Activated T-cell treated with anti-CD3 and anti-CD28 coated beads, Interleukin-2, amount 50 U/mL, for 24 hours (primary cell): ENCODE measurements around the gene ATXN1.
A peak's percentile ranks its signal among the peaks of the same experiment; 100 is the strongest.

Experiments
- DNase-seq: peaks from one replicate; pipeline ENCODE4 v3.0.0-alpha.2; 2020
- H3K27ac Mint-ChIP-seq: 2 replicates; pipeline ENCODE4 v1.8.0; 2020; ENCODE audit warnings: mild to moderate bottlenecking, mixed read lengths
- H3K27me3 Mint-ChIP-seq: 2 replicates; pipeline ENCODE4 v1.8.0; 2020; ENCODE audit warnings: mixed read lengths
- H3K36me3 Mint-ChIP-seq: 2 replicates; pipeline ENCODE4 v1.8.0; 2020; ENCODE audit warnings: low read depth, mixed read lengths
- H3K4me1 Mint-ChIP-seq: 2 replicates; pipeline ENCODE4 v1.8.0; 2020; ENCODE audit warnings: low read depth, mixed read lengths
- H3K4me3 Mint-ChIP-seq: 2 replicates; pipeline ENCODE4 v1.8.0; 2020; ENCODE audit warnings: mild to moderate bottlenecking, moderate library complexity, mixed read lengths
- H3K9me3 Mint-ChIP-seq: 2 replicates; pipeline ENCODE4 v1.8.0; 2020; ENCODE audit warnings: mixed read lengths

Gene ATXN1

DNA sequence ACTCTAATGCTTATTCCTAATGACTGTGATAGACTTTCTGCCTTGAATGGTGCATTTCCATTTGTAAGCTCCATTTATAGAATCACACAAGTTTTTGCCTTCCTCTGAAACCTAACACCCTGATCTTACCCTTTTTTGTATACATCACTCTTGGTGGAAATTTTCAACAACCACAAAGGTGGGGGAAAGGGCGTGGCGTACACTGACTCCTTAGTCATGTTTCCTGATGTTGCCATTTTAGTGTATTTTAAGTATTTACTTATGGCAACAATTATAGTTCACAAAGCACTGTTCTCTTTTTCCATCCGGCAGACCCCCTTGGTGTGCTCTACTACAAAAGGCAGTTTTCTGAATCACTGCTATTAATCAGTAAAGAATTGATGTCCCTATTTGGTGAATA, 92.0 kb downstream of the ATXN1 start:
- DNase-seq = peak; percentile 72
- H3K27me3 Mint-ChIP-seq = no peaks in the 10 kb centered on the region
- H3K9me3 Mint-ChIP-seq = peaks cover 3% of the 10 kb centered on the region
- peak overlapping the region; percentile 53 for H3K4me3 Mint-ChIP-seq
- H3K27ac Mint-ChIP-seq = peak overlapping the region; percentile 94
- H3K4me1 Mint-ChIP-seq = peaks cover 72% of the 10 kb centered on the region
- H3K36me3 Mint-ChIP-seq = peaks cover 27% of the 10 kb centered on the region

DNA sequence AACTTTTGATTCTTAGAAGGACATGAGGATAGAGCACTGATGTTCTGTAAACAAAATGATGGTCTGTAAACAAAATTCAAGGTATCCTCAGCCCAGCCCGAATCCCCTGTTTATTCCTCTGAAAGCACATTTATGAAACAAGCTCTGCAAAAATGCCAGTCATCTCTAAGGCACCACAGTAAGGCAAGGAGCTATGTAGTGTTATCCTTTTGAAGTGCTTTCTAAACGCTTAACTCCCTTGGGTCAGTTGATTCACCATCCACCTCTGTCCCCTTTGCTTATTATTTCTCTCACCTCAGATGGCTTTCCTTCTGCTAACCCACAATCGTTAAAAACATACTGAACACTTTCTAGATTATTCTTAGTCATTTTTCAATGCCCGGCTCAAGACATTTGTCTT, 93.8 kb downstream of the ATXN1 start:
- H3K9me3 Mint-ChIP-seq = peaks cover 3% of the 10 kb centered on the region
- no peak overlapping the region for H3K4me3 Mint-ChIP-seq
- H3K4me1 Mint-ChIP-seq = peaks cover 66% of the 10 kb centered on the region
- H3K36me3 Mint-ChIP-seq = peaks cover 35% of the 10 kb centered on the region
- no peak for DNase-seq
- H3K27me3 Mint-ChIP-seq = no peaks in the 10 kb centered on the region
- H3K27ac Mint-ChIP-seq = no peak overlapping the region

DNA sequence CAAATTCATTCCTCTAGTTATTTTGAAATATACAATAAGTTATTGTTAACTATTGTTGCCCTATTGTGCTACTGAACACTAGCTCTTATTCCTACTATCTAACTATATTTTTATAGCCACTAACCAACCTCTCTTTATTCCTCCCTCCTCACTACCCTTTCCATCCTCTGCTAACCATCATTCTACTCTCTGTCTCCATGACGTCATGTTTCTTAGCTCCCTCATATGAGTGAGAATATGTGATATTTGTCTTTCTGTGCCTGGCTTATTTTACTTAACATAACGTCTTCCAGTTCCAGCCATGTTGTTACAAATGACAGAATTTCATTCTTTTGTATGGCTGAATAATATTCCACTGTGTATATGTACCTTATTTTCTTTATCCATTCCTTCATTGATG, 95.3 kb downstream of the ATXN1 start:
- Mint-ChIP-seq H3K27me3 (no peaks in the 10 kb centered on the region), H3K4me1 (peaks cover 59% of the 10 kb centered on the region), H3K36me3 (peaks cover 41% of the 10 kb centered on the region), H3K4me3 (no peak overlapping the region), H3K27ac (no peak overlapping the region), H3K9me3 (peaks cover 12% of the 10 kb centered on the region)
- DNase-seq = no peak

DNA sequence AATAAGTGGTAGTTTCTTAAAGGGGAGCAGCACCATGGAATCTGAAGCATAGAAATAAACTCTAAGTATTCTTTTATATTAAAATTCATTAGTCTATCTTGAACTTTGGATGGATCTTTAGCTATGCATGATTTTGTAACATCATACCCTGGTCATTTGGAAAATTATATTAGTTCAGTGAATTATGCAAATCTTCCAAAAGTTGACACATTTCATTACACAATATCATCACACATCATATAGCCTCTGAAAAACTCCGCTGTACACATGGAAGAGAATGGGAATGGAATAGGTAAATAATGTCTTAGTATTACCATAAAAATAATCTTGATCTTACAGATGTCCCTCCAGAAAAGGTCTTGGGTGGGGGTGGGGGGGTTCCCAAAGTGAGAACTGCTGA, 96.1 kb downstream of the ATXN1 start:
- Mint-ChIP-seq H3K9me3 (peaks cover 12% of the 10 kb centered on the region), H3K4me1 (peaks cover 54% of the 10 kb centered on the region), H3K36me3 (peaks cover 45% of the 10 kb centered on the region), H3K27me3 (no peaks in the 10 kb centered on the region), H3K27ac (no peak overlapping the region), H3K4me3 (no peak overlapping the region)
- DNase-seq = no peak

DNA sequence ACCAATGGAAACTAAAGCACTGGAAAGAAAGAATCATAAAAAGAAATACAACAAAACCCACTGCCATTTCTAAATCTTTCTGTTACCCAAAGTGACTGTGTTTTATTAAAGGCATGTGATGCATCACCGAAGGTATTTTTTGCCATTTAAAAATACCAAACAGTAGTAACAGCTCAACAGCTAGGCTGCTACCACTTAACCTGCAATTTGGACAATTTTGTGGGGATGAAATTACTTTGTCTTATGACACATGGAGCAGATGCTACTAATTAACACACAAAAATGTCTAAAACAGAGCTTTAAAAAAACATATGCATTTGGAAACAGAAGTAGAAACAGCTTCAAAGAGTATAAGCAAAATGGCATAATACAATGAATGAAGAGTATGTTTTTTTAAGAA, 97.4 kb downstream of the ATXN1 start:
- peaks cover 54% of the 10 kb centered on the region for H3K4me1 Mint-ChIP-seq
- H3K27ac Mint-ChIP-seq = no peak overlapping the region
- peaks cover 10% of the 10 kb centered on the region for H3K9me3 Mint-ChIP-seq
- peaks cover 45% of the 10 kb centered on the region for H3K36me3 Mint-ChIP-seq
- no peak overlapping the region for H3K4me3 Mint-ChIP-seq
- no peaks in the 10 kb centered on the region for H3K27me3 Mint-ChIP-seq
- DNase-seq = no peak

DNA sequence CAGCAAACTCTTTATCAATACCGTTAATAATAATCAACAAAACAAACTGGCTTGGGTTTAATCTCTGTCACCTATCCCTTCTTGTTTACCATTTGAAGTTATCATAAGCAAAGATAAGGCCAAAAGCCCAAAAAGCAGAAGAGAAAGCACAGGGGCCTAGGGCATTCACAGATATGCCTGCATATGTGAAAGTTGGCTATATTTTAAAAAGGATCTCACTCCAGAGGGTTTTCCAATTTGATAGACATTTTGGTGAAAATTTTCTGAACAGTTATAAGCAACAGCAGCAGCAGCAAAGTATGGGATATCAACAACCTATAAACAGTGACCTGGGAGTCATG, 101.1 kb downstream of the ATXN1 start:
- peaks cover 48% of the 10 kb centered on the region for H3K36me3 Mint-ChIP-seq
- no peak for DNase-seq
- H3K4me1 Mint-ChIP-seq = peaks cover 64% of the 10 kb centered on the region
- H3K4me3 Mint-ChIP-seq = peak overlapping the region; percentile 65
- peaks cover 9% of the 10 kb centered on the region for H3K9me3 Mint-ChIP-seq
- no peaks in the 10 kb centered on the region for H3K27me3 Mint-ChIP-seq
- peak overlapping the region; percentile 88 for H3K27ac Mint-ChIP-seq

DNA sequence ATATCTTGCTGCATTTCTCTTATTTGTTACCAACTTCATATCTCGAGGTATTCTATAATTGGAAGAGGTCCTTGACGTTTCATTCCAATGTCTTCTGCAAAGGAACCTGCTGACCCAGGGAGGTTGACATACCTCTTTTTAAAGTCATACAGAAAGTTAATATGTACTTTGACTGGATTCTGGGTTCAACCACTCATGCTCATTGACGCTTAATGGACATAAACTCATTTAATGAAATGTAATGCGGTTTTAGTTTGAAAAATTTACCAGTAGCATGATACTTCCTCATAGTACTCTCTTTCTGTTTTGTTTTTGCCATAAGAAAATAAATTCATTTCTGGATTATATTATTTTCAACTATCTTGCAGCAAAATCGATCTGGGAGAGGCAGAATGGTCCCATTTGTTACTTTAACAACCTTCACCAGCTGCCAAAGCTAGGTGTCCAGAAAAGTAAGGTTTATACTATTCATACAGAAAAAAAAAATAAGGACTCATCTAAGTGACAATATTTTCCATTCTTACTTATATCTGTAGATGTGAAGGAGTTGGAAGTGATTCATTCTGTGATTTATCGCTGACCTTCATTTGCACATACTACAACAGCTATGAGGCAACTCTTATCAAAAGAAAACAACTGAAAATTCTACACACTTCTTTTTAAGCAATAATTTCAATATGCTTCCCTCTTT, 101.6 kb downstream of the ATXN1 start:
- H3K27me3 Mint-ChIP-seq = no peaks in the 10 kb centered on the region
- DNase-seq = no peak
- H3K4me1 Mint-ChIP-seq = peaks cover 68% of the 10 kb centered on the region

DNA sequence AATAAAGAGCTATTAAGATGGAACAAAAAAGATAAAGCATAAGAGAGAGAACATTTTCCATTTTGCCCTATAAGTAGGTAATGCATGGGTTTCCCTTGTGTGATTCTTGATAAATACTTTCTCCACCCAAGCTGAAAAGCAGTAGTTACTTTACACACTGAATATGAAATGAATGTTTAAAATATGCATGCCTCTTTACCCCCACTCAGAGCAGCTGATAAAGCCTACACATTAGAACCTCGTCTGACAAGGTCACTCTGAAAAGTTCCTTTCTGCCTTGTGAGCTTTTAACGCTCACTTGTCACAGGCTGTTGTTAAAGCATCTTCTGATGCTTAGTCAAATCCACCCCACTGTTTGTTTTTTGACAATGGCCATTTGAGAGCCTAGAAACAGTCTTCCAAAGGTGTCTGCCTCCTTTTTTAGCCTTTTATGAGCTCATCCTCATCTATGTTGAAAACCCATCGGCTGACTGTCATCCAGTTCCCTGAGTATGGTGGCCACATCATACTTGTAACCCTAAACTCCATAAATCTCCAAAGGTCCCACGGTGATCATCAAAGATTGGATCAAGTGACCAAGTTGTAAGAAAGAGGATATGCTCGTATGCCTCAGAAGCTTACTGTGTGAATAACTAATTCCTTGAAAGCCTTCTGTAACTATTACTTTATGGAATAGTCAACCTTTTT, 102.8 kb downstream of the ATXN1 start:
- Mint-ChIP-seq H3K27me3 (no peaks in the 10 kb centered on the region), H3K4me3 (peak overlapping the region; percentile 65), H3K36me3 (peaks cover 51% of the 10 kb centered on the region), H3K9me3 (peaks cover 9% of the 10 kb centered on the region), H3K27ac (peak overlapping the region; percentile 88), H3K4me1 (peaks cover 74% of the 10 kb centered on the region)
- no peak for DNase-seq

More for the DNA sequence above, 101.6 kb downstream of the ATXN1 start:
- H3K4me3 Mint-ChIP-seq = peak overlapping the region; percentile 65
- H3K36me3 Mint-ChIP-seq = peaks cover 53% of the 10 kb centered on the region
- H3K9me3 Mint-ChIP-seq = peaks cover 9% of the 10 kb centered on the region
- peak overlapping the region; percentile 88 for H3K27ac Mint-ChIP-seq

DNA sequence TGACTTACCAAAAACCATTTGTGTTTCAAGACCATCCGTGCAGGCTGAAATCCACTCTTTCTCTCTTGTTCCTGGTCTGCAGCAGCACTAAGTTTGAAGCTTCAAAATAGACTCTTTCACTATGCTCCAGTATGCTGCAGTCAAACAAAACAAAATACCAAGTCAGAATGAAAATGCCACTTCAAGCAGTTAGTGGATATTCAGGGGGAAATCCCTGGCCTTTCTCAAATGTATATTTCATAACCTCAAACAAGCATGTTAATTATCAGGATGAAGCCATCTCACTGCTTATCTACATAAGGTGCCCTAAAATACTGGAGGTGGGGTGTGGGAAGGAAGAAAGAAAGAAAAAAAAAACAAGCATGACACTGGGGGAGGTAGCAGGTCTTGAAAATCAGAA, 103.5 kb downstream of the ATXN1 start:
- DNase-seq = no peak
- Mint-ChIP-seq H3K27me3 (no peaks in the 10 kb centered on the region), H3K4me1 (peaks cover 82% of the 10 kb centered on the region), H3K4me3 (peak overlapping the region; percentile 65), H3K27ac (peak overlapping the region; percentile 88), H3K9me3 (peaks cover 9% of the 10 kb centered on the region), H3K36me3 (peaks cover 55% of the 10 kb centered on the region)

DNA sequence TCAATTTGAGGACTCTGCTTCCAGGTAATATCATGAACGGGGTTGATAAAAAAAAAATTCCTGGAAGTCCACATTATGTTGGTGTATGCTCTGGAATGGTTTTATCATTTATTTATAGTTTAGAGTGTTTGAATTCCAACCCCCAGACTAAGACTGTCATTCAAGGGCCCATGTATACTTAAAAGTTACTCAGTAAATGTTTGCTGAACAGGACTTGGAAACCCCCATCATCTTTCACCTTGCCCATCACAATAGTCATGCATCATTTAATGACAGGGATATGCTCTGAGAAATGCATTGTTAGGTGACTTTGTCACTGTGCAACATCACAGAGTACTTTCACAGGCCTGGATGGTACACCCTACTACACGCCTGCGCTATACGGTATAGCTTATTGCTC, 104.8 kb downstream of the ATXN1 start:
- H3K9me3 Mint-ChIP-seq = peaks cover 2% of the 10 kb centered on the region
- H3K27ac Mint-ChIP-seq = no peak overlapping the region
- H3K36me3 Mint-ChIP-seq = peaks cover 46% of the 10 kb centered on the region
- H3K4me1 Mint-ChIP-seq = peaks cover 87% of the 10 kb centered on the region
- H3K4me3 Mint-ChIP-seq = no peak overlapping the region
- no peaks in the 10 kb centered on the region for H3K27me3 Mint-ChIP-seq
- DNase-seq = no peak

DNA sequence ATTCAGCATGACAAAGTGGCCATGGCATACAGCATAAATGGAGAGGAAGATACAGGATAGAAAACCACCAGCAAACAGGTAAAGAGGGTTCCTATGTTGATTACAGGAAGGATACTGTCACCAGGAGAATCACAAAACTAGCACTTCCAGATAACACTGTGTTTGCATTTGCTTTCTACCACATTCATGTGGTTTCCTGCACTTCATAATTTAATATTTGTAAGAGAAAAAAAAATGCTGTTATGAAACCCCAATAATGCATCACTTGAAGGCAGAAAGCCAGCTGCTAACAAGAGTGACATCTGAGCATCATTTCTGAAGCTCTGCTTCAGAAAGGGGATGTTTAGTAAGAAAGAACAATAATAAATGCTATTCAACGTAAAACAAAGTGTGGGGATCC, 106.6 kb downstream of the ATXN1 start:
- no peaks in the 10 kb centered on the region for H3K9me3 Mint-ChIP-seq
- H3K27ac Mint-ChIP-seq = peak overlapping the region; percentile 80
- no peak for DNase-seq
- H3K4me1 Mint-ChIP-seq = peaks cover 83% of the 10 kb centered on the region
- H3K36me3 Mint-ChIP-seq = peaks cover 49% of the 10 kb centered on the region
- H3K4me3 Mint-ChIP-seq = peak overlapping the region; percentile 18
- no peaks in the 10 kb centered on the region for H3K27me3 Mint-ChIP-seq

DNA sequence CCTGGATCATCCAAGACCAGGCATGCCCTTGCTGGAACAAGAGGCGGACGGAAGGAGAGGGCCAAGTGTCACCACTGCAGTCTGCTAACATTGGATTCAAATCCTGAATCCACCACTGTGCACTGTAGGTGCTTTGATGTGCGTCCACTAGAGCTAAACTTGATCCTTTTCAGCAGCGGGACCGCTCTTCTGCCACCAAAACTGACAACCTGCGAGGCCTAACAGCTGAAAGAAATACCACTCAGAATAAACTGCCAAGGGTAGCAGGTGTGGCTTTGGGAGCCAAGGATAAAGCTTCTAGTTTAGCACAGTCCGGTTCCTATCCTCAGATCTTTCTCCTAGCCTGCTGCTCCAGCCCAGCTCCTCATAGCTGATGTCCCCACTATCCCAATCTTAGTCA, 108.0 kb downstream of the ATXN1 start:
- Mint-ChIP-seq H3K36me3 (peaks cover 50% of the 10 kb centered on the region), H3K9me3 (no peaks in the 10 kb centered on the region), H3K4me3 (no peak overlapping the region), H3K27me3 (no peaks in the 10 kb centered on the region), H3K4me1 (peaks cover 70% of the 10 kb centered on the region), H3K27ac (no peak overlapping the region)
- no peak for DNase-seq

DNA sequence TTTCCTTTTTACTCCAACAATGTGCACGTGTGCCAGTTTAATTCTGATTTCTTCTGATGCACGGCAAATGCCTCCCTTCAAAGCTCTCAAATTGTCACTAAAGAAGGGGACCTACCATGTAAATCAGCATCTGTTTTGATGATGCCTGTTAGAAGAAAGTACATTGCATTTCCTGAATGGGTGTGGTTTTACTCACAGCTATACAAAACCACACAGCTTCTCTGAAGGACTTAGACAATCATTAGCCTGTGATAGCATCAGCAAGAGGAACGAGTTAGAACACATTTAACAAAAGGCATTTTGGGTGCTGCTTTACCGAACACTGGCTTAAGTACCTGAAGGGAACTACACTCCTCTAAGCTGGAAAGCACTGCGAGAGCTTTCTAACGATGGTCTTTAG, 109.4 kb downstream of the ATXN1 start:
- Mint-ChIP-seq H3K4me1 (peaks cover 59% of the 10 kb centered on the region), H3K27ac (peak overlapping the region; percentile 20), H3K9me3 (no peaks in the 10 kb centered on the region), H3K27me3 (no peaks in the 10 kb centered on the region), H3K36me3 (peaks cover 42% of the 10 kb centered on the region), H3K4me3 (no peak overlapping the region)
- no peak for DNase-seq

DNA sequence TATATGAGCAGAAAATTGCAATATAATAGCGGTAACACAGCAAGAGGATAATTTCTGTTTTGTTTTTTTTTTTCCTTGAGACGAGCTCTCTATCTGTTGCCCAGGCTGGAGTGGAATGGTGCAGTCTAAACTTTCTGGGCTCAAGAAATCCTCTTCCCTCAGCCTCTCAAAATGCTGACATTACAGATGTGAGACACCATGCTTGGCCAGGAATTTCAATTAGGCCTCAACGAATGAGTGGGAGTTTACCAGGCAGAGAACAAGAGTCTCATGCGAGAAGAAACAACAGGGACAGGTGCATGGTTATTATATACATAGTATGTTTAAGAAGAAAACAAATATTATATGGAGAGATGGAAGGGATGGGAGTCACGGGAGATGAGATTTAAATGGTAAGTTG, 111.4 kb downstream of the ATXN1 start:
- peaks cover 35% of the 10 kb centered on the region for H3K36me3 Mint-ChIP-seq
- DNase-seq = no peak
- no peak overlapping the region for H3K27ac Mint-ChIP-seq
- H3K27me3 Mint-ChIP-seq = no peaks in the 10 kb centered on the region
- peaks cover 45% of the 10 kb centered on the region for H3K4me1 Mint-ChIP-seq
- no peaks in the 10 kb centered on the region for H3K9me3 Mint-ChIP-seq
- no peak overlapping the region for H3K4me3 Mint-ChIP-seq

DNA sequence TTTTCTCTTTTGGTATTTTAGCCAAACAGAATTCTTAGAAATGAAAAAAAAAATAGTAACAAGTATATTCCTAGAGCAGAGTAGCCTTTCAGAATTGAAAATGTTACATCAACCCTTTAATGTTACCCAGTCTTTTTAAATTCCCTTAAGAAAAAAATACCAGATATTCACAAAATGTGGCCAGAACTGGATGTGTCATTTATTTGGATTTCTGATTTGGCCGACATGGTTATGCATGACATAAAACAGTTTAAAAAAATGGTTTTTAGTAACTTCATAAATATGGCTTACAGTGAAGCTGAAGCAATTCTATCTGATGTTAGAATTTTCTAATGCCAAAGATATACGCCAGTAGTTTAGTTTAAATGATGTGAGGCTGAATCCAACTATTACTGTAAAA, 112.0 kb downstream of the ATXN1 start:
- no peak overlapping the region for H3K4me3 Mint-ChIP-seq
- no peaks in the 10 kb centered on the region for H3K9me3 Mint-ChIP-seq
- peaks cover 38% of the 10 kb centered on the region for H3K4me1 Mint-ChIP-seq
- no peaks in the 10 kb centered on the region for H3K27me3 Mint-ChIP-seq
- no peak overlapping the region for H3K27ac Mint-ChIP-seq
- H3K36me3 Mint-ChIP-seq = peaks cover 34% of the 10 kb centered on the region
- no peak for DNase-seq
